Epithelial cell of alveolus of lung (primary cell): ENCODE data around the gene RIPK3. TPM values are rescaled to one million over a fixed set of nuclear protein-coding genes. Genes with fewer than 3 reads are reported as not detected.

Experiments
- total RNA-seq: library from RNA; depleted of rRNA; stranded (reverse); fragments of >200 nt; gene quantifications from 2 replicates; pipeline ENCODE4 v1.2.1, GENCODE V29; 2015

RIPK3 gene
- 0.65 TPM in 1 of 2 replicates, not detected in the other for total RNA-seq

DNA sequence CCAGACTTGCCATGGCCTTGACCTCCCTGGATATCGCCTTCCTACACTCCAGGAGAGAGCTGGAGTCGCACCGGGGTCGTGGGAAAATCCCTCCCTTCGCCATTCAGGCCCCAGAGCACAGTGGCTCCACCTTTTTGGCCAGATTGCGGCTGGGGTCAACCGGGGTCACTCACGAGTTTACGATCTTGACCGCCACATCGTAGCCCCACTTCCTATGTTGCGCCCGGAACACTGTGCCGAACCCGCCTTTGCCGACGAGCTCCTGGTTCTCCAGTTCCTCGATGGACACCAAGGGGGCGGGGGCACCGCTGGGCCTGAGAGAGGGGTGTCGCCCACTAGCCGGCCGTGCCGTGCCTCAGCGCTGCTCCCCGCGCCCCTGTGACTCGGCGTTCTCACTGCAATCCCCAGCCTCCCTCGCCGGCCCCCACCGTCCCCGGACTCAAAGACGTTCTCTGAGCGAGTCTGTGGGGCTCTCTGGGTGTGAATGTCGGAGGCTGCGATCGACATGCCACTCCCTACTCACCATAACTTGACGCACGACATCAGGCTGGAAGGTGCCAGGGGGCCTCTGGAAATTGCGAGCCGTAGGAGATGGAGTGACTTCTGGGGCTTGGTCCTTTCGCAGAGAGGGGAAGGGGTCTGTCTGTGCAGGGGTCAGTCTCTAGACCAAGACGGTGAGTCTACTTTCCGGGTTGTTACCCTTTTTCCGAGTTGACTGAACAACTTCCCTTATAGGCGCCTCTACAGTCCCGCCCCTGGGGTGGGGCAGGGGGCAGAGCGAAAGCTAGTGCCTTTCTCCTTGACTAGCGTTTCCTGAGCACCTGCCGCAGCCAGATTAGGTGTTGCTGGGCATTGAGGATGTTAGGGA lies at the start of gene RIPK3:
Gene RIPK3, minus strand, starts transcription at position 708 of the 868 bp plus-strand sequence. Its CDS starts 165 bp downstream, at position 543.

DNA sequence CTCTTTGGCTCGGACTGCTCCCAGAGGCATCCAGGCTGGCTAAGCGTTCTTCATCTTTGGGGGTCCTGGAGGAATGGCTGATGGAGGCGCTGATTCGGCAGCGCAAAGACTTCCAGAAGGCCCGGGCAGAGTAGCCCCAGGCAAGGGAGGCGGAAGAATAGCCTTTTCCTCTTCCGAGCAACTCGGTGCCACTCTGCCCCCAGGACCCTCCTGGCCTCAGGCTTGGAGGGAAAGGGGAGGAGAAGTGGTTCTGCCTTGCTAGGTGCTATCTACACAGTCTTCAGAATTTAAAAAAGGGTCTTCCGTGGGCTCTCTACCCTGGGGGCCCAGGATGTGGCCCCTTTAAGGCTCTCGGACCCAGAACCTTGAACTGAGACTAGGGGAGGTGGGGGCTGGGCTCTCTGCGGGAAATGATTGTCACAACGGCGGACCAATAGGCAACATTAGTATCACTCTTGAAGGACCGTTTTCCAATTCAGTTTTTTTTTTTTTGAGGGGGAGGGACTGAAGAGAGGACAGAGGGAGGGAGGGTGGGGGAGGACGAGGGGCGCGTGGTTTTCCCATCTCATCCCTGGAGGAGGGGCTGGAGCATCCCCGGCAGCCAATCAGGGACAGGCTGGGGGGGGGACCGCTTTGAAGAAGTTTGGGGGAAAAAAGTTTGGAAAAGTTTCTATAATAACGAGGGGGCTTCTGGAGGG lies 27.9 kb upstream of the RIPK3 start, which contains the start of gene NFATC4:
Gene NFATC4, plus strand, starts transcription at position 671 of the 698 bp plus-strand sequence. CDS start 157 bp downstream, outside the sequence.

DNA sequence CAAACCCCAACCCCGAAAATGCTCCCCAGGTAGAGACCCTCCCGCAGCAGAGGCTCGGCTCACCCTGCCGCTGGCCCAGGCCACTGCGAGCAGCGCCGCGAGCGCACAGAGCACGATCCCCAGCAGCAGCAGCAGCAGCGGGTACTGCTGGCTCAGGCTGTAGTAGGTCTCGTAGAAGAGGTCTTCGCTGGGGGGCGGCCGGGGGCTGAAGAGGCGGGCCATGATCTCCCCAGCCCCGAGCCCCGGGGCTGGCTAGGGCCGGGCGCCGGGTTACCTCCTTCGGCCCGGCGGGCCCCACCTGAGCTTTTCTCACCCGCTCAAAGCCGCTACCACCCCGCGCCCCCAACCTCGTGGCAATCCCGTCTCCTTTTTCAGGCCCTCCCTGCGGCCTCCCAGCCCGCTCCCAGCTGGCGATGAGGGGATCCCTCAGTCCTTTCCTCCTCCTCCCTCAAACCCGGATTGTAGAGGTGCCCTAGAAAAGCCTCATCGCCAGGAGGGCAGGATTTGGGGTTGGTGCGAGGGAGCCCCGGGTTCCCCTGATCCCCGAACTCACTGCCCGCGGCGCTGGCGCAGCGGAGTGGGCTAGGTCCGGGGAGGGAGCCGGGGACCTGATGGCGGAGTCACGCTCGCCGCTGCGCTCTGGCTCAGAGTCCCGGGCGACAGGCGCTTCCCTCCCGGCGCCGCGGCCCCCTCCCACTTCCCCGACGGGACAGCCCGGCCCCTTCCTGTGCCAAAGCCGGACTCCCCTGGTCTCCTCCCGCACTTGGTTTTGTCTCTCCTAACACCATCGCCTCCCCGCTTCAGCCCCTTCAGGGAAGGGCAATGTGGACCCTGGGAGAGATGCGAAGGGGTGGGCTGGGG lies 5.1 kb downstream of the RIPK3 start, which contains the start of gene ADCY4:
Gene ADCY4, minus strand, starts transcription at position 641 of the 861 bp plus-strand sequence. Its CDS starts 419 bp downstream, at position 222.

DNA sequence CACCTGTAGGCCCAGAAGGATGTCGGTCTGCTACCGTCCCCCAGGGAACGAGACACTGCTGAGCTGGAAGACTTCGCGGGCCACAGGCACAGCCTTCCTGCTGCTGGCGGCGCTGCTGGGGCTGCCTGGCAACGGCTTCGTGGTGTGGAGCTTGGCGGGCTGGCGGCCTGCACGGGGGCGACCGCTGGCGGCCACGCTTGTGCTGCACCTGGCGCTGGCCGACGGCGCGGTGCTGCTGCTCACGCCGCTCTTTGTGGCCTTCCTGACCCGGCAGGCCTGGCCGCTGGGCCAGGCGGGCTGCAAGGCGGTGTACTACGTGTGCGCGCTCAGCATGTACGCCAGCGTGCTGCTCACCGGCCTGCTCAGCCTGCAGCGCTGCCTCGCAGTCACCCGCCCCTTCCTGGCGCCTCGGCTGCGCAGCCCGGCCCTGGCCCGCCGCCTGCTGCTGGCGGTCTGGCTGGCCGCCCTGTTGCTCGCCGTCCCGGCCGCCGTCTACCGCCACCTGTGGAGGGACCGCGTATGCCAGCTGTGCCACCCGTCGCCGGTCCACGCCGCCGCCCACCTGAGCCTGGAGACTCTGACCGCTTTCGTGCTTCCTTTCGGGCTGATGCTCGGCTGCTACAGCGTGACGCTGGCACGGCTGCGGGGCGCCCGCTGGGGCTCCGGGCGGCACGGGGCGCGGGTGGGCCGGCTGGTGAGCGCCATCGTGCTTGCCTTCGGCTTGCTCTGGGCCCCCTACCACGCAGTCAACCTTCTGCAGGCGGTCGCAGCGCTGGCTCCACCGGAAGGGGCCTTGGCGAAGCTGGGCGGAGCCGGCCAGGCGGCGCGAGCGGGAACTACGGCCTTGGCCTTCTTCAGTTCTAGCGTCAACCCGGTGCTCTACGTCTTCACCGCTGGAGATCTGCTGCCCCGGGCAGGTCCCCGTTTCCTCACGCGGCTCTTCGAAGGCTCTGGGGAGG lies 28.9 kb downstream of the RIPK3 start, which contains the start of gene LTB4R:
Gene LTB4R, plus strand, starts transcription at position 857 of the 959 bp plus-strand sequence. CDS start 4,150 bp downstream, outside the sequence.

DNA sequence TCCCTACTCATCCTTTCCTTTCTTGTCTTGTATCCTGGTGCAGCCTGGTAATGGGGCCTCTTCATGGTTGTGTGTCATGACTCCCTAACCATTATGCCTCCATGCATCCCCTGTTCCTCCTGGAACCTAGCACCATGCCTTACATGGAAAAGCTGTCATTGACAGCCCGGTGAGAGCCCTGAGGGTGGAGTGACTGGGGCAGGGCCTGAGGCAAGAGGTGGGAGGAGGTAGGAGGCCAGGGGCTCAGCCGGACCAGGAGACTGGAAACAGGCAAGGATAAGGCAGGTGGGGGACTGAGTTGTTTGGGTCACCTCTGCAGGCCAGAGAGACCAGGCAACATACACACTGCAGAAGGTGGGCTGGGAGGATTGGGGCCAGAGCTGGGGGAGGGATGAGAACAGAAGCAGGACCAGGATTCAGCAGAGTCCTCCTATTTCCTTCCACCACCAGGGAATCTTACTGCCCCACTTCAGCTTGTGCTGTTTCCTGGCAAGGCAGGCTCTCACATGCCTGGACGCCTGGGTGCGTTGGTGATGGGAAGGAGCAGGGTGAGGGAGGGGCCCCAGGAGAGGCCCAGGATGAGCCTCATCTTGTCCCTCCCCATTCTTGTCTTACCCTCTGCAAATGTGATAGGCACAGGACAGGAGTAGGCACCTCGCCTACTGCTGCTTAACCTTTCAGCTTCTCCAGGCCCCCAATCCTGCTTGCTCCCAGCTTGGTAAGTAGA lies 30.1 kb downstream of the RIPK3 start, which contains the start of gene LTB4R2:
Gene LTB4R2, plus strand, starts transcription at position 603 of the 727 bp plus-strand sequence. CDS start 525 bp downstream, outside the sequence.

DNA sequence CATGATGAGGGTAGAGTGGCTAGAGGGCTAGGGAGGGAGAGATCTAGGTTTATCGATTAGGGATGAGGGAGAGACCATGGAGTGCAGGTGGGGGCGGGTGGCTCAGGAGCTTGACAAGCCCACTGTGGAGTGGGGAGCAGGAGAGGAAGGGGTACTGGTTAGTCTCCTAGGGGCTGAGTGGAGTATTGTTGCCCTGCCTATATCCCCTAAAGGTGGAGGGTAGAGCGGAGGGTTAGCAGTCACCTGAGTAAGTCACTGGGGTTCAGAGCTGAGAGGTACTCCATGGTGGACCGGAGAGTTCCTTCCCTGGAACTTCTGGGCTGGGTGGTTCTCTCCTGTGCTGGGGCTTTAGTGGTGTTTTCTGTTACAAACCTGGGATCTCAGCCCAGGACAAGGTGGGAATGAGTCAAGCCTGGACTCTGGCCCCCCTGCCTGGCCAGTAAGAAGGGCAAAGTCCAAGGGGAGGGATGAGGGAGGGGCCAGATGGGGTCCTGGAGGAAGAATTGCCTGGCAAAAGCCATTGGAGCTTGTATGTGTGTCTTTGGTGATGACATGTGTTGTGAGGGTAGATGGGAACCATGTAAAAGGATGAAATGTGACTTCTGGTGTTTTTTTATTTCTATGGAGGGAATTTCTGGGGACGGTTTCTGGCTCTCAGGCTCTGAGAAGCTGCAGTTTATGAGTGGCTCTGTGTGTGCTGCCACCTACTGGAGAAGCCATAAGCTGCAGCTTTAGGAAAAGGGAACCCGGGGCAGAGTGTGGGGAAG lies 32.0 kb downstream of the RIPK3 start, which contains the start of gene CIDEB:
Gene CIDEB, minus strand, starts transcription at position 403 of the 767 bp plus-strand sequence. Its CDS starts 119 bp downstream, at position 284.

DNA sequence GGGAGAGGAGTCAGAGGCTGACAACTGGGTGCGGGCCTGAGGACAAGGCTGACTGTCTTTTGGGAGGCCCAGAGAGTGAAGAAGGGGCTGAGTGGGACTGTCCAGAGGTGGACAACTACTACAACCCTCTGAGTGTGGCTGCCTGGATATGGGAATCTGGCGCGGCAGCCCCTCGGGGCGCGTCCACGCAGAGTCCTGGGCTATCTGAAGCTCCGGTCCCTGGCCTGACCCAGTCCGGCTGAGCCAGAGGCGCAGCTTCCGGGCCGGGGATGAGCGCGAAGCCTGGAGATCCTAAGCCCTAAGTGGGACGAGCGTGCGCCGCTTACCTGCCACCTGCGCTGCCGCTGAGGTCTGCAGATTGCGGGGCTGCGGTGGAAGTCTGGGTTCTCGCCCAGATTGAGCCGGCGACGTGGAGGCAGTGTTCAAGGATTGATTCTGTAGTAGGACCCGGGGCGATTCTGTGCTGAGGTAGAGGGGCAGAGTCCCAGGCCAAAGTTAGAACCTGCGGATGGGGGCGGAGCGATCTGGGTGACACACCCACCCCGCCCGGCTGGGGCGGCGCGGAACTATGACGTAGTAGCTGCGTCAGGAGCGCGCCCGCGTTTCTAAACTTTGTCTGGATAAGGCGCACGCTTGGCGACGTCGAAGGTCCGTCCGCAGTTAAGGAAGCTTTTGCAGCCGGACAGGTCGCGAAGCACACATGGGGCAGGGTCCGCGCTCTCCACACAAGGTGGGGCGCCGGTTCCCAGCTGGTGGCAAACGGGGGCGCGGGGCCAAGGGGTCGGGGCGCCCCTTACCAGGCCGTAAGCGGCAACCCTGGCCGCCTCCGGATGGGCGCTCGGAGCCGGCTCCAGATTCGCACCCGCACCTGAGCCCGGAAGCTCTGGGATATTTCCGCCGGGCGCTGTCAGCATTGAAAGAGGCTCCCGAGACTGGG lies 40.3 kb downstream of the RIPK3 start, which contains the start of the genes DHRS1 and NOP9:
Gene DHRS1, minus strand, starts transcription at position 526 of the 937 bp plus-strand sequence. CDS start 674 bp downstream, outside the sequence.
Gene NOP9, plus strand, starts transcription at position 596 of the 937 bp plus-strand sequence. Its CDS starts 105 bp downstream, at position 701.

Other genes starting within 250 kb of the RIPK3 start
- 19.4 and 71.2 TPM in 2 replicates for gene PCK2, start 245.7 kb downstream of the RIPK3 start, total RNA-seq
- 21.0 and 34.9 TPM in 2 replicates for gene DCAF11, start 225.2 kb downstream of the RIPK3 start, total RNA-seq
- gene NRL, start 225.0 kb downstream of the RIPK3 start, total RNA-seq: 1.0 and 3.0 TPM in 2 replicates
- gene FITM1, start 209.3 kb downstream of the RIPK3 start, total RNA-seq: 0.80 TPM in 1 of 2 replicates, not detected in the other
- gene PSME1, start 203.8 kb downstream of the RIPK3 start, total RNA-seq: 145 and 188 TPM in 2 replicates
- 25.0 and 26.4 TPM in 2 replicates for gene EMC9, start 198.4 kb downstream of the RIPK3 start, total RNA-seq
- 28.7 and 159 TPM in 2 replicates for gene PSME2, start 193.4 kb downstream of the RIPK3 start, total RNA-seq
- gene RNF31, start 192.5 kb downstream of the RIPK3 start, total RNA-seq: 37.0 and 77.7 TPM in 2 replicates
- 44.6 and 54.7 TPM in 2 replicates for gene IRF9, start 178.7 kb downstream of the RIPK3 start, total RNA-seq
- gene REC8, start 167.9 kb downstream of the RIPK3 start, total RNA-seq: 2.2 and 28.7 TPM in 2 replicates
- 24.0 and 41.4 TPM in 2 replicates for gene IPO4, start 151.2 kb downstream of the RIPK3 start, total RNA-seq
- 67.5 and 79.2 TPM in 2 replicates for gene TM9SF1, start 144.6 kb downstream of the RIPK3 start, total RNA-seq
- 0.13 TPM in 1 of 2 replicates, not detected in the other for gene TSSK4, start 134.3 kb downstream of the RIPK3 start, total RNA-seq
- 37.2 and 42.5 TPM in 2 replicates for gene CHMP4A, start 126.5 kb downstream of the RIPK3 start, total RNA-seq
- 18.0 and 22.0 TPM in 2 replicates for gene MDP1, start 123.9 kb downstream of the RIPK3 start, total RNA-seq
- 189 and 190 TPM in 2 replicates for gene NEDD8, start 107.6 kb downstream of the RIPK3 start, total RNA-seq
- 60.1 and 72.7 TPM in 2 replicates for gene GMPR2, start 107.1 kb downstream of the RIPK3 start, total RNA-seq
- 47.3 and 57.3 TPM in 2 replicates for gene TINF2, start 97.4 kb downstream of the RIPK3 start, total RNA-seq
- gene TGM1, start 76.8 kb downstream of the RIPK3 start, total RNA-seq: 0.52 and 1.8 TPM in 2 replicates
- 19.6 and 28.6 TPM in 2 replicates for gene RABGGTA, start 68.4 kb downstream of the RIPK3 start, total RNA-seq
- gene DHRS1, start 40.2 kb downstream of the RIPK3 start, total RNA-seq: 17.3 and 21.1 TPM in 2 replicates
- 18.2 and 18.6 TPM in 2 replicates for gene NOP9, start 40.1 kb downstream of the RIPK3 start, total RNA-seq
- 0.16 and 1.9 TPM in 2 replicates for gene CIDEB, start 32.0 kb downstream of the RIPK3 start, total RNA-seq
- gene LTB4R2, start 29.9 kb downstream of the RIPK3 start, total RNA-seq: 1.2 and 2.3 TPM in 2 replicates
- 0.91 and 2.1 TPM in 2 replicates for gene LTB4R, start 28.5 kb downstream of the RIPK3 start, total RNA-seq
- 0.39 and 0.88 TPM in 2 replicates for gene ADCY4, start 4.9 kb downstream of the RIPK3 start, total RNA-seq
- 36.1 and 111 TPM in 2 replicates for gene NFATC4, start 28.2 kb upstream of the RIPK3 start, total RNA-seq
- 9.7 and 33.2 TPM in 2 replicates for gene NYNRIN, start 59.0 kb upstream of the RIPK3 start, total RNA-seq
- gene CBLN3, start 89.7 kb upstream of the RIPK3 start, total RNA-seq: 1.6 and 5.3 TPM in 2 replicates
- gene KHNYN, start 90.0 kb upstream of the RIPK3 start, total RNA-seq: 33.4 TPM in 2 replicates
- gene SDR39U1, start 102.8 kb upstream of the RIPK3 start, total RNA-seq: 17.5 and 25.7 TPM in 2 replicates
- gene CMA1, start 168.3 kb upstream of the RIPK3 start, total RNA-seq: not detected in 2 replicates
- not detected in 2 replicates for gene CTSG, start 236.3 kb upstream of the RIPK3 start, total RNA-seq